Memory B cell (primary cell): ENCODE measurements around the gene UBN1.
"Not testable (repeated sequence)": the region's sequence is repeated elsewhere in the genome, so short reads cannot be mapped to it uniquely, and the experiment has no call there.

ENCODE experiments used
- ATAC-seq: fragments of 150-1000 bp; cut with Tn5 transposase; 2 replicates; pipeline ENCODE4 v1.10.0; 2021; ENCODE audit warnings: low read depth, mild to moderate bottlenecking, moderate library complexity
- DNase-seq, 2 donors: peaks; one replicate each; pipeline ENCODE4 v3.0.0; 2022; ENCODE audit warnings: low spot score in 2 of 2
- H3K27ac Mint-ChIP-seq: one replicate; pipeline ENCODE4 v1.8.0; 2022; ENCODE audit warnings: mild to moderate bottlenecking, moderate library complexity, mixed read lengths
- H3K27me3 Mint-ChIP-seq: one replicate; pipeline ENCODE4 v1.8.0; 2022; ENCODE audit warnings: mixed read lengths
- H3K36me3 Mint-ChIP-seq: one replicate; pipeline ENCODE4 v1.8.0; 2022; ENCODE audit warnings: mild to moderate bottlenecking, mixed read lengths
- H3K4me1 Mint-ChIP-seq: one replicate; pipeline ENCODE4 v1.8.0; 2022; ENCODE audit warnings: mixed read lengths
- H3K4me3 Mint-ChIP-seq: one replicate; pipeline ENCODE4 v1.8.0; 2022; ENCODE audit warnings: mild to moderate bottlenecking, moderate library complexity, mixed read lengths
- H3K9me3 Mint-ChIP-seq: one replicate; pipeline ENCODE4 v1.8.0; 2022; ENCODE audit warnings: mixed read lengths

UBN1 gene

DNA sequence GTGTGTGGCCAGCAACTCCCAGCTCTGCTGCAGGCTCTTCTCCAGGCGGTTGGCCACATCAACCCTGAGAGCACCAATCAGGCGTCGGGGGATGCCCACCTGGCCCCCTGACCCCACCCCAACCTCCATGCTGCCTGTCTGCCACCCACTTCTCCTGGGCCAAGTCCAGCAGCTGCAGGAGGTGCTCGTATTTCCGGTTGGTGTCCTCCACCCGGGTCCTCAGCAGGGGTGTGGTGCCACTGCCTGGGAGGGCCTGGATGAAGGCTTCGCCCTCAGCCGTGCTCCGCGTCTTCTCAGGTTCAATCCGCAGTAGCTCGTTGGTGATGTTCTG is 44.6 kb downstream of the UBN1 start:
- Mint-ChIP-seq H3K4me3 (no peak overlapping the region), H3K27me3 (peaks cover 1% of the 10 kb centered on the region), H3K36me3 (no peaks in the 10 kb centered on the region), H3K4me1 (no peaks in the 10 kb centered on the region), H3K27ac (no peak overlapping the region), H3K9me3 (no peaks in the 10 kb centered on the region)
- no peak for DNase-seq
- ATAC-seq: no peak

DNA sequence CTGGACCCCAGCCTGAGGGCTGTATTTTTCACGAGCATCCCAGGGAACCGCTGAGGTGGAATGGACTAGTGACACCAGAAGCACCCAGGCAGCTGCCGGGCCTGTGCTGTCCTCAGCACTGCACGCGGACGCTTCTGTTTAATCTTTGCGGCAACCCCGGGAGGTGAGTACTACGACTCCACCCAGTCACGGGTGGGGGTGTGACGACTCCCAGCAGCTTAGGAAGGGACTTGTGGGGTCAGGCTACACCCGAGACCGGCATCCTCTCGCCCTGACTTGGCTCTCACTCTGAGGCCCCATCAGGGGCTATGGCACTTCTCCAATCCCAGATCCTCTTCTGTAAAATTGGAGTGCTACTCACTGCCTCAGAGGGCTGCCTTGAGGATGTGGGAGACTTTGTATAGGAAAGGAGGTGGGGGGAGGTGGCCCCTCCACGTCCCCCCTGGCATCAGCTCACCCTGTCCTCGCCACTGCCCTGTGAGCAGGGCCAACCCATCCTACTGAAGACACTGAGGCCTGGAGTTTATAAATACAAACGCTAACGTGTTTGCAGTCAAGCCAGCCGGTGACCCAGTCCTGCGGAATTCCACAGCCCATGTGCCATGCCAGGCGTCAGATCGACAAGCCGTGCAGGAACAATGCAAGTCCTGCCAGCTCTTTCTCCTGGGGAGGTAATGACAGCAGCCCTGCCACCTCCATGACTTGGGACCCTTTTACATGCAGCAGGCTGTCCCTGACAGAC is 45.3 kb downstream of the UBN1 start:
- H3K4me3 Mint-ChIP-seq: no peak overlapping the region
- H3K4me1 Mint-ChIP-seq: no peaks in the 10 kb centered on the region
- ATAC-seq (no peak), DNase-seq (no peak)
- no peaks in the 10 kb centered on the region for H3K9me3 Mint-ChIP-seq
- H3K36me3 Mint-ChIP-seq: no peaks in the 10 kb centered on the region
- peaks cover 2% of the 10 kb centered on the region for H3K27me3 Mint-ChIP-seq
- no peak overlapping the region for H3K27ac Mint-ChIP-seq

- Mint-ChIP-seq H3K27ac (no peak overlapping the region), H3K4me3 (no peak overlapping the region), H3K27me3 (peaks cover 7% of the 10 kb centered on the region), H3K4me1 (no peaks in the 10 kb centered on the region), H3K9me3 (peaks cover 2% of the 10 kb centered on the region), H3K36me3 (no peaks in the 10 kb centered on the region)
- DNase-seq (no peak), ATAC-seq (no peak)
Measured at GRCh38 chr16:4893103-4893862, 46.0 kb downstream of the UBN1 start.

DNA sequence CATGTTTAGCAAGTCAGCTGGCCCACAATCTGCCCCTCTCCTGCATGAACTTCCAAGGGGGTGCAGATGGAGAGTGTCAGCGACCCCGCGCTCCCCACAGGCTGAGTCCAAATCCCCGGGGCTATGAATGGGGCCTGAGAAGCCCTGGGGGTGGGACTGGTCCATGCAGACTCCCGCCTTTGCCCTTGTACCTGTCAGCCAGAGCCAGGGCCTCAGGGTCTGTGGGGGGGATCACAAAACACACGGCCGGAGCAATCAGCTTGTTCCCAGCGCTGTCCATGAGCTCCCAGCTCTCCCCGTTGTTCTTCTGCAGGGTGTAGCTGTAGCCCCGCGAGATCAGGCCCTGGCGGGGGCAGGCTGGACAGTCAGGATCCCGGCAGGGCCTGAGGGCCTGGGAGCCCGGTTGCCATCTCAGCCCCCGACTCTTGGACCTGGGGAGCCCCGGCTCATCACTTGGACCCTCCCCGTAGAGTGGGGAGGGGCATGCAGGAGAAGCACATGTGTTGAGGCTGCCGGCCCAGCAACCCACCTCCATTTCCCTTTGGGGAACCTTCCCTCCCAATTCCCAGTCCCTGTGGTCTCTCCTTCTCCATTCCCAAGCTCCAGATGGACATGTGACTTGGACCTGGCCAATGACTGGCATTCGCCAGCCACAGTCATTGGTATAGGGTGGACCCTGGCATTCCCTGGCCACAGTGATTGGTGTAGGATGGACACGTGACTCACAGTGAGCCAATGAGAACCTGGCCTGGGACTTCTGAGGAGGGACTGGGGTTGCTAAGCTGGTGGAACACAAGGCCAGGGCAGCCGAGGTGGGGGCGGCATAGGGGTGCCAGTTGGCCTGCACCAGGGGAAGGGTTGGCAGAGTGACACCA is 47.2 kb downstream of the UBN1 start:
- ATAC-seq (no peak), DNase-seq (no peak)
- H3K27me3 Mint-ChIP-seq: peaks cover 9% of the 10 kb centered on the region
- H3K36me3 Mint-ChIP-seq: no peaks in the 10 kb centered on the region
- peaks cover 3% of the 10 kb centered on the region for H3K9me3 Mint-ChIP-seq
- no peaks in the 10 kb centered on the region for H3K4me1 Mint-ChIP-seq
- no peak overlapping the region for H3K27ac Mint-ChIP-seq
- no peak overlapping the region for H3K4me3 Mint-ChIP-seq

DNA sequence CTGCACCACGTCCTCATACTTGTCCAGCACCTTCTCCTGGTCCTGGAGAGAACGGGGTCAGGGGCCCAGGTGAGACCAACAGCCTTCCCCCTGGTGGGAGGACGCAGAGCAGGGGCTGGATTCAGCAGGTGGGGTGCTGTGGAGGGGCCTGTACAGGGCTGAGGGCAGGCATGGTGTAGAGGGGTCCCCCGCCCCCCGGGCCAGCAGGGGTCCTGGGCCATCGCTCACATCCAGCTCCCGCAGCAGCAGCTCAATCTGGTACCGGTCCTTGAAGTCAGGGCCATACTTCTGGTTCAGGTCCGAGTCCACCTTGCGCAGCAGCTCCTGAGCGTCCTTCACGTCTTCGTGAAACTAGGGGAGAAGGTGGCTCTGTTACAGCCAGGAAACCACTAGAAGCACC is 48.1 kb downstream of the UBN1 start:
- H3K27me3 Mint-ChIP-seq: peaks cover 14% of the 10 kb centered on the region
- ATAC-seq: no peak
- peaks cover 2% of the 10 kb centered on the region for H3K4me1 Mint-ChIP-seq
- H3K27ac Mint-ChIP-seq: no peak overlapping the region
- H3K4me3 Mint-ChIP-seq: no peak overlapping the region
- no peak for DNase-seq
- no peaks in the 10 kb centered on the region for H3K36me3 Mint-ChIP-seq
- peaks cover 3% of the 10 kb centered on the region for H3K9me3 Mint-ChIP-seq

GRCh38 chr16:4896761-4897160 is 49.5 kb downstream of the UBN1 start:
- H3K9me3 Mint-ChIP-seq, H3K27ac Mint-ChIP-seq, H3K4me1 Mint-ChIP-seq, H3K36me3 Mint-ChIP-seq, ATAC-seq, DNase-seq, H3K4me3 Mint-ChIP-seq: not testable (repeated sequence)
- peaks cover 14% of the 10 kb centered on the region for H3K27me3 Mint-ChIP-seq

- Mint-ChIP-seq H3K27ac (no peak overlapping the region), H3K27me3 (peaks cover 14% of the 10 kb centered on the region), H3K4me3 (no peak overlapping the region), H3K9me3 (peaks cover 3% of the 10 kb centered on the region), H3K4me1 (peaks cover 2% of the 10 kb centered on the region), H3K36me3 (no peaks in the 10 kb centered on the region)
- DNase-seq (no peak), ATAC-seq (no peak)
Measured at GRCh38 chr16:4897328-4897727, 50.0 kb downstream of the UBN1 start.

- DNase-seq (no peak), ATAC-seq (no peak)
- H3K4me1 Mint-ChIP-seq: peaks cover 2% of the 10 kb centered on the region
- peaks cover 3% of the 10 kb centered on the region for H3K9me3 Mint-ChIP-seq
- no peak overlapping the region for H3K27ac Mint-ChIP-seq
- H3K36me3 Mint-ChIP-seq: no peaks in the 10 kb centered on the region
- peaks cover 16% of the 10 kb centered on the region for H3K27me3 Mint-ChIP-seq
- no peak overlapping the region for H3K4me3 Mint-ChIP-seq
Measured at GRCh38 chr16:4898811-4899473, 51.7 kb downstream of the UBN1 start.

DNA sequence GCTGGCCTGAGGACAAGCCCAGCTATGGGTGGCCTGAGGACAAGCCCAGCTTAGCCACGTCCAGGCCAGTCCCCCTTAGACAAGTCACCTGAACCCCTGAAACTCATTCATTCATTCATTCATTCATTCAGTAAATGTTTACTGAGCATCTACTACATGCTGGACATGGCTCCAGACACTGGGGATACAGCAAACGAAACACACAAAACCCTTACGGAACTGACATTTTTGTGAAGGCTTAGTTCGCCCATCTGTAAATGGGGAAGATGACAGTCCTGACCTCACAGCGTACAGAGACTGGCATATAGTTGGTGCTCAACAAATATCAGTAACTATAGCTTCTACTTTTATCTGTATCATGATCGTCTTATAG is 52.2 kb downstream of the UBN1 start:
- peaks cover 3% of the 10 kb centered on the region for H3K9me3 Mint-ChIP-seq
- H3K4me1 Mint-ChIP-seq: peaks cover 2% of the 10 kb centered on the region
- H3K27ac Mint-ChIP-seq: no peak overlapping the region
- peaks cover 21% of the 10 kb centered on the region for H3K27me3 Mint-ChIP-seq
- no peaks in the 10 kb centered on the region for H3K36me3 Mint-ChIP-seq
- DNase-seq (no peak), ATAC-seq (no peak)
- H3K4me3 Mint-ChIP-seq: no peak overlapping the region

- no peaks in the 10 kb centered on the region for H3K36me3 Mint-ChIP-seq
- no peak for DNase-seq
- no peak for ATAC-seq
- H3K4me1 Mint-ChIP-seq: peaks cover 2% of the 10 kb centered on the region
- no peak overlapping the region for H3K4me3 Mint-ChIP-seq
- peaks cover 21% of the 10 kb centered on the region for H3K27me3 Mint-ChIP-seq
- H3K27ac Mint-ChIP-seq: no peak overlapping the region
- H3K9me3 Mint-ChIP-seq: peaks cover 3% of the 10 kb centered on the region
Measured at GRCh38 chr16:4900036-4900435, 52.8 kb downstream of the UBN1 start.

DNA sequence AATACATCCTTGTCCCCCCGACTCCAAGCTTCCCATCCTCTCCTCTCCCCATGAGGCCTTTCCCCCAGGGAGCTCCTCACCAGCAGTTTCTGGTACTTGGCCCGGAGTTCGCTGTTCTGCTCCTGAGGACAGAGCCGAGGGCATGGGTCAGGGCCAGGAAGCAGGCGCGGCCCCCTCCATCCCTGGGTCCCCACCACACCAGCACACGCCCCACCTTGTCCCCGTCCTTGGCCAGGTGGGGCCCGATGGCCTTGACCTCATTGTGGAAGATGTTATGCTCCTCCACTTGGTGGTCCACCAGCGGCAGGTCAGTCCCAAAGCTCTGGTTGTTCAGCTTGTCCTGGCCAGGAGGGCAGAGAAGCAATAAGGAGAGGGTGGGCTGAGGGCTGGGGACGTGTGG is 53.5 kb downstream of the UBN1 start:
- Mint-ChIP-seq H3K27ac (no peak overlapping the region), H3K9me3 (peaks cover 3% of the 10 kb centered on the region), H3K4me3 (no peak overlapping the region), H3K36me3 (no peaks in the 10 kb centered on the region), H3K4me1 (peaks cover 2% of the 10 kb centered on the region), H3K27me3 (peaks cover 24% of the 10 kb centered on the region)
- no peak for DNase-seq
- no peak for ATAC-seq

GRCh38 chr16:4902038-4902437 is 54.8 kb downstream of the UBN1 start:
- H3K4me1 Mint-ChIP-seq: peaks cover 2% of the 10 kb centered on the region
- DNase-seq (no peak), ATAC-seq (no peak)
- peaks cover 24% of the 10 kb centered on the region for H3K27me3 Mint-ChIP-seq
- no peak overlapping the region for H3K4me3 Mint-ChIP-seq
- H3K27ac Mint-ChIP-seq: no peak overlapping the region
- peaks cover 3% of the 10 kb centered on the region for H3K9me3 Mint-ChIP-seq
- no peaks in the 10 kb centered on the region for H3K36me3 Mint-ChIP-seq

- H3K27me3 Mint-ChIP-seq: peaks cover 16% of the 10 kb centered on the region
- no peaks in the 10 kb centered on the region for H3K36me3 Mint-ChIP-seq
- DNase-seq (no peak), ATAC-seq (no peak)
- no peak overlapping the region for H3K27ac Mint-ChIP-seq
- H3K4me3 Mint-ChIP-seq: no peak overlapping the region
- peaks cover 2% of the 10 kb centered on the region for H3K4me1 Mint-ChIP-seq
- no peaks in the 10 kb centered on the region for H3K9me3 Mint-ChIP-seq
Measured at GRCh38 chr16:4904108-4904941, 57.0 kb downstream of the UBN1 start.
